ENCODE measurements around the gene OSBPL9.

The OSBPL9 gene, protein sequence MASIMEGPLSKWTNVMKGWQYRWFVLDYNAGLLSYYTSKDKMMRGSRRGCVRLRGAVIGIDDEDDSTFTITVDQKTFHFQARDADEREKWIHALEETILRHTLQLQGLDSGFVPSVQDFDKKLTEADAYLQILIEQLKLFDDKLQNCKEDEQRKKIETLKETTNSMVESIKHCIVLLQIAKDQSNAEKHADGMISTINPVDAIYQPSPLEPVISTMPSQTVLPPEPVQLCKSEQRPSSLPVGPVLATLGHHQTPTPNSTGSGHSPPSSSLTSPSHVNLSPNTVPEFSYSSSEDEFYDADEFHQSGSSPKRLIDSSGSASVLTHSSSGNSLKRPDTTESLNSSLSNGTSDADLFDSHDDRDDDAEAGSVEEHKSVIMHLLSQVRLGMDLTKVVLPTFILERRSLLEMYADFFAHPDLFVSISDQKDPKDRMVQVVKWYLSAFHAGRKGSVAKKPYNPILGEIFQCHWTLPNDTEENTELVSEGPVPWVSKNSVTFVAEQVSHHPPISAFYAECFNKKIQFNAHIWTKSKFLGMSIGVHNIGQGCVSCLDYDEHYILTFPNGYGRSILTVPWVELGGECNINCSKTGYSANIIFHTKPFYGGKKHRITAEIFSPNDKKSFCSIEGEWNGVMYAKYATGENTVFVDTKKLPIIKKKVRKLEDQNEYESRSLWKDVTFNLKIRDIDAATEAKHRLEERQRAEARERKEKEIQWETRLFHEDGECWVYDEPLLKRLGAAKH

DNA sequence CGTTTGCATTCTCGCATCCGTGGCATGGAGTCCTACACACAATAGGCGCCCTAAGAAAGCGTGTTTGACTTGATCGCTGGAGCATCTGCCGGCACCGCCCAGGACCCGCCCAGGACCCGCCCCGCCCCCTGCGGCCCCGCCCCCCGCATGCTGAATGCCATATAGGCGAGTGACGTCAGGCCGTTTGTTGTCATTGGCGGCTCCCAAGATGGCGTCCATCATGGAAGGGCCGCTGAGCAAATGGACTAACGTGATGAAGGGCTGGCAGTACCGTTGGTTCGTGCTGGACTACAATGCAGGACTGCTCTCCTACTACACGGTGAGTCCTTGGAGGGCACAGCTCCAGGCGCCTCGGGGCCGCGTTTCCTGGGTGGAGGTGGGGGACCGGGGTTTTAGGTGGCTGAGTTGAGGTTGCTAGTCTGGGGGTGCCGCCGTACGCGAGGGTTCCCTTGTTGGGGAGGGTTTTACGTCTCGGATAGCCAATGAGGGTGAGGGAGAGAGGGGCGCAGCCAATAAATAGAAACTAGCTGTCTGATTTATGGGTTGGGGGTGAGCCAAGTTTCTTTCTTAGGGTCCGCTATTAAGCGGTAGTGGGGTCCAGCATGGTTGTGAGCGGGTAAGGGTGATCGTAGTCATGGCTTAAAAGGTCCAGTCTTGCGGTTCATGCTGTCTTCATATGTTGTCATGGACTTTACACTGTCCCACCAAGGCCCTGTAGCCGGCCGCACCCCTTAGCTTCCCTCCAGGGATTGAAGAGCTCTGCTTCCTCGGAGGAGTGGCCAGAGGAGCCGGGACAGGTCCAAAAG, at the start of gene OSBPL9:
OSBPL9 (plus strand) TSS at position 190 of the 806 bp plus-strand sequence; CDS start at position 209, 19 bp downstream.
- H3K27me3 ChIP-seq (ENCODE audit: control insufficient read depth, insufficient read depth, low read length), result no peaks in the 10 kb centered on the region
- peak within 1 kb of the TSS; percentile 92 for H3K27ac ChIP-seq (ENCODE audit: low read depth, low read length)
- H3K4me3 ChIP-seq (ENCODE audit: low read length), result peak within 1 kb of the TSS; percentile 95
- peak within 1 kb of the TSS; percentile 42 for H3K9ac ChIP-seq (ENCODE audit: low read length)
- no peaks in the 10 kb centered on the region for H3K36me3 ChIP-seq (ENCODE audit: control insufficient read depth, insufficient read depth, low read length)
- H3K4me1 ChIP-seq (ENCODE audit: control insufficient read depth, insufficient read depth, low read length), result no peaks in the 10 kb centered on the region

DNA sequence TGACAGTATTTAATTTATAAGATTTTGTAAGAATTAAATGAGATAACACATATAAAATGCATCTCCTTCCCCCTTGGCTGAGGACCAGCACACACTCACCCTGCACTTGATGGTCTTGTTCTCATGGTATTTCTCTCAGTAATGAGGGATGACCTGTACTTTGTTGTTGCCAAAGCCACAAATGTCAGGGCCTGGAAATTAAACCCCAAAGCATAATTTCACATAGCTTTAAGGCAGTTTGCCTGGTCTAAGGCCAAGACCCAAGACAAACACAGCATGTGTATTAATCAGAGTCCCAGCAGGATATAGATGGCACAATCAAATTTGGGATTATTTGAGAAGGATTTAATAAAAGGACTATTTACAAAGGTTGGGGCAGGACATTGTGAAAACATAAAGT, 49.2 kb upstream of the OSBPL9 start:
- Histone ChIP-seq H3K4me3 (ENCODE audit: low read length) (no peak overlapping the region), H3K27ac (ENCODE audit: low read depth, low read length) (no peak overlapping the region), H3K4me1 (ENCODE audit: control insufficient read depth, insufficient read depth, low read length) (peaks cover 3% of the 10 kb centered on the region), H3K27me3 (ENCODE audit: control insufficient read depth, insufficient read depth, low read length) (no peaks in the 10 kb centered on the region), H3K36me3 (ENCODE audit: control insufficient read depth, insufficient read depth, low read length) (no peaks in the 10 kb centered on the region), H3K9ac (ENCODE audit: low read length) (no peak overlapping the region)

DNA sequence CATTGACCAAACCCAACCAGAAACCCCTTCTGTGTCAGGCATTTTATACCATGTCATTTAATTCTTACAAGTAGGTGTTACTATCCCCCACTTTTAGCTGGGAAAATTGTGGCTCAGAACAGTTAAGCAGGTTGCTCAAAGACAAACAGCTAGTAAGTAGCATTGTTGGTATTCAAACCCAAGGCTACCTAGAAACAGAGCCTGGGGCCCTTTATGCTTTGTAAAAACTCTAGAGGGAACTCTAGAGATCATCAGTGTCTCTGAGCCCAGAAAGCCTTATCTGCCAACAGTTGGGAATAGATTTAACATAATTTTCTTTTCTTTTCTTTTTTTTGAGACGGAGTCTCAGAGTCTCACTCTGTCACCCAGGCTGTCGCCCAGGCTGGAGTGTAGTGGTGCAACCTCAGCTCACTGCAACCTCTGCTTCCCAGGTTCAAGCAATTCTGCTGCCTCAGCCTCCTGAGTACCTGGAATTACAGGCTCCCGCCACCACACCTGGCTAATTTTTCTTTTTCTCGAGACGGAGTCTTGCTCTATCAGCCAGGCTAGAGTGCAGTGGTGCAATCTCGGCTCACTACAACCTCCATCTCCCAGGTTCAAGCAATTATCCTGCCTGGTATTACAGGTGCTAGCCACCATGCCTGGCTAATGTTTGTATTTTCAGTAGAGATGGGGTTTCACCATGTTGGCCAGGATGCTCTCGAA, 48.5 kb upstream of the OSBPL9 start:
- Histone ChIP-seq H3K36me3 (ENCODE audit: control insufficient read depth, insufficient read depth, low read length) (no peaks in the 10 kb centered on the region), H3K27me3 (ENCODE audit: control insufficient read depth, insufficient read depth, low read length) (no peaks in the 10 kb centered on the region), H3K9ac (ENCODE audit: low read length) (no peak overlapping the region), H3K4me3 (ENCODE audit: low read length) (no peak overlapping the region), H3K4me1 (ENCODE audit: control insufficient read depth, insufficient read depth, low read length) (no peaks in the 10 kb centered on the region), H3K27ac (ENCODE audit: low read depth, low read length) (no peak overlapping the region)

DNA sequence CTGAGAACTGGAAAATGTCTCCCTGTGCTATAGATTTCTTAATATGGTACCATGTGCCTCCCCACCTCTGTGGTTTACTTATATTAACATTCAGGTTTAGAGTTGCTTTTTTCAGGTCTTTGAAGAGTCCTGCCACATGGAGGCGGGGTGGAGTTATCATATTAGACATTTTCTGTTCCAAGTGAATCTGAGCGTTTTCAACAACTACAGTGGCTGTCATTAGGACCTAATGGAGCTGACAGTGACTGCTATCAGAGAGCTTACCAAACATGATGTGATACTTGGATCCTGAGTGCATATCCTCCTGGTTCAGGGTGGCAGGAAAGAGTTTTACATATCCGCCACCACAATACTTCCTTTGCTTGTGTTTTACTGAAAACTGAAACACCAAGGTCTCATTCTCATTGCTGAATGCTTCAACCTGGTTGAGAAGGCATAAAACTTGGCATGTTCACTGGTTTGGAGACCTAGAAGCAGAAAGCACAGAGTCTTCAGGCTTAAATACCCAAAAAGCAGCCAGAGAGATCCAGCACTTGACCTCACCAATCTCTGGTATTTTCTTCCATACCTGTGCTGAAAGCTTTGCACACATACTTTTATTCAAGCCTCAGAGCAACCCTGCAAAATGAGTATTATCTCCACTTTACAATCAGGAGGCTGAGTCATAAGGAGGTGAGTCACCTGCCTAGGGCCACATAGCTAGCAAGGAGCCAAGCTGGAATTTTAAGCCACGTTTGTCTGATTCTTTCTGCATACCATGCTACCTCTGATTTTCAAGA, 47.4 kb upstream of the OSBPL9 start:
- Histone ChIP-seq H3K36me3 (ENCODE audit: control insufficient read depth, insufficient read depth, low read length) (no peaks in the 10 kb centered on the region), H3K4me3 (ENCODE audit: low read length) (no peak overlapping the region), H3K4me1 (ENCODE audit: control insufficient read depth, insufficient read depth, low read length) (no peaks in the 10 kb centered on the region), H3K27ac (ENCODE audit: low read depth, low read length) (no peak overlapping the region), H3K9ac (ENCODE audit: low read length) (no peak overlapping the region), H3K27me3 (ENCODE audit: control insufficient read depth, insufficient read depth, low read length) (no peaks in the 10 kb centered on the region)

DNA sequence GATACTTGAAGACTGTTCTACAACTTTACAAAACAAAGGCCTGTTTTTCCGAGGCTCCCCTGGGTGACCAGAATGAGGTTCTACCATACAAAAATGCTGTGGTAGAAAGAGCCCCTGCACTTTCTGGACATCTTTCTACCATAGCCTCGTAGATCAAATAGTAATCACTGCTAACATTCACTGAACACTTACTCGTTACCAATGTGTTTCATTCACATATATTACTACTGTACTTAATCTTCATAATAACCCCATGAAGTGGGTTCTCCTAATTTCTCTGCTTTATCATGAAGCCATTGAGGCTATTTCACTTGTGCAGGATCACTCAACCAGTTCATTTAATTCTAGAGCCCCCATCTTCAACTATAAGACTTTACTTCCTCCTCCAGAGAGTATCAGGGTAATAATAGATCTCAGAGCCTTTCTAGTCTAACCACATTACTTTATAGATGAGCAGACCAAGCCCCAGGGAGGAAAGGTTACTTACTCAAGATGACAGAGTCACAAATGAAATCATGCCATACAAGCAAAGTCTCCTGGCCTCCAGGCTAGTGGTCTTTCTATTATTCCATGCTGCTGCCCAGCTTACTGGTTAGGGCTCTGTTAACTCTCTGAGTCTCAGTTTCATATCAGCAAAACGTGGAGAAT, 46.7 kb upstream of the OSBPL9 start:
- Histone ChIP-seq H3K36me3 (ENCODE audit: control insufficient read depth, insufficient read depth, low read length) (no peaks in the 10 kb centered on the region), H3K4me1 (ENCODE audit: control insufficient read depth, insufficient read depth, low read length) (no peaks in the 10 kb centered on the region), H3K27ac (ENCODE audit: low read depth, low read length) (no peak overlapping the region), H3K4me3 (ENCODE audit: low read length) (no peak overlapping the region), H3K9ac (ENCODE audit: low read length) (no peak overlapping the region), H3K27me3 (ENCODE audit: control insufficient read depth, insufficient read depth, low read length) (no peaks in the 10 kb centered on the region)

DNA sequence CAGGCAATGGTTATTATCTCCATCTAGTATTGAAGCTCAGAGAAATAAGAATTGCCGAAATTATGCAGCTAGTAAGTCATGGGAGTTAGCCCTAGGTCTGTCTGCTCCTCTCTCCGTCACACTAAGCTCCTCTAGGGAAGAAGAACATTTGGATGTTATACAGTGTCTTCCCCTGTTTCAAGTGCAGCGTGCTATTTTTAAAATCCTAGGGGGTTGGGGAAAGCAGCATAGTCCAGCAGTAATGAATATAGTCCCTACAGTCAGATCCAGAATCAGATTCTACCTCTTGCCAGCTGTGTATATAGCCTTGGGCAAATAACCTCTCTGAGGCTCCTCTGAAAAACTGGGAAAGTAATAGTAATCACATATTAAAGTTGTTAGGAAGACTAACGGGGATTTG, 44.5 kb upstream of the OSBPL9 start:
- Histone ChIP-seq H3K4me3 (ENCODE audit: low read length) (no peak overlapping the region), H3K9ac (ENCODE audit: low read length) (no peak overlapping the region), H3K27ac (ENCODE audit: low read depth, low read length) (no peak overlapping the region), H3K36me3 (ENCODE audit: control insufficient read depth, insufficient read depth, low read length) (no peaks in the 10 kb centered on the region), H3K4me1 (ENCODE audit: control insufficient read depth, insufficient read depth, low read length) (no peaks in the 10 kb centered on the region), H3K27me3 (ENCODE audit: control insufficient read depth, insufficient read depth, low read length) (no peaks in the 10 kb centered on the region)

DNA sequence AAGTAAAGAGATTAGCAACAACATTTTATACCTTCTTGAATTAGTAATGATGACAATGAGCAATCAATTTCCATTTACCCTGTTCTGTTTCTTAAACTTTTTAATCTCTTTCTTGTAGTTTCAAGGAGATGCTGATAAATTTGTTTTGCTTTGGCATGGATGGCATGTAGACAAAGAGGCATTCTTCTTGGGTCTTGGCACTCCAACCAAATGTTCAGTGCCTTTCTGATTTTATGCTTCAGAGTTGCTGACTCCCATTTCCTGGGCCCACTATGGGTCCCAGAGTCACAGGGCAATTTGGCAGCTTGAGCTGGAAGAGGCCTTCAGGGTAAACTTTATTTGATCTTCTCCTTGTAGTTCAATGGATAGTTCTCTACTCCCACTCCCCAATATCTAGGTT, 42.1 kb upstream of the OSBPL9 start:
- H3K9ac ChIP-seq (ENCODE audit: low read length), result no peak overlapping the region
- no peak overlapping the region for H3K27ac ChIP-seq (ENCODE audit: low read depth, low read length)
- no peak overlapping the region for H3K4me3 ChIP-seq (ENCODE audit: low read length)
- no peaks in the 10 kb centered on the region for H3K36me3 ChIP-seq (ENCODE audit: control insufficient read depth, insufficient read depth, low read length)
- no peaks in the 10 kb centered on the region for H3K27me3 ChIP-seq (ENCODE audit: control insufficient read depth, insufficient read depth, low read length)
- no peaks in the 10 kb centered on the region for H3K4me1 ChIP-seq (ENCODE audit: control insufficient read depth, insufficient read depth, low read length)

DNA sequence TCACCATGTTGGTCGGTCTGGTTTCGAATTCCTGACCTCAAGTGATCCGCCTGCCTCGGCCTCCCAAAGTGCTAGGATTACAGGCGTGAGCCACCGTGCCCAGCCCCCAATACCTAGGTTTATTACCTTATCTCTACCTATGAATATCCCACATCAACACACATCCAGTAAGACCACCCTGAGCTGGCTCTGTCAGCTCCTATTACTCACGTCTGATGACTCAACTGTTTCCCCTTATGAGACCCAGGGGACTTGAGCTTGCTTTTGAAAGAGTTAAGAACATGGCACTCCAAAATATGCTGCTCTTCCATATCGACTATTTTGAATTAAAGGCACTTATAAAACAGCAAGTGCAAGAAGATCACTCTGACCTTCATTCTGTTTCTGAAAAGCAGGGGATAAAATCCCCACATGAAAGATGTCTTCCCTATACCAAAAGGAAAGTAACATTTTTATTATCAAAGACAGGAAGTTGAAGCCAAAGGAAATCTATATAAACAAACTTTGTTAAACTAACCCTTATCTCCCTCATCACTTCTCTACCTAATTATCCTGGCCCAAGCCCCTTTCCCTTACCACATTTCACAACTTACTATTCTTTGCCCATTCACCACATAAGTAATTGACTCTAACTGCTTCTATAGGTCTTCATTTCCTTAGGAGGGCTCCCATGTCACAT, 41.3 kb upstream of the OSBPL9 start:
- Histone ChIP-seq H3K4me3 (ENCODE audit: low read length) (no peak overlapping the region), H3K27me3 (ENCODE audit: control insufficient read depth, insufficient read depth, low read length) (no peaks in the 10 kb centered on the region), H3K9ac (ENCODE audit: low read length) (no peak overlapping the region), H3K36me3 (ENCODE audit: control insufficient read depth, insufficient read depth, low read length) (no peaks in the 10 kb centered on the region), H3K27ac (ENCODE audit: low read depth, low read length) (no peak overlapping the region), H3K4me1 (ENCODE audit: control insufficient read depth, insufficient read depth, low read length) (no peaks in the 10 kb centered on the region)

DNA sequence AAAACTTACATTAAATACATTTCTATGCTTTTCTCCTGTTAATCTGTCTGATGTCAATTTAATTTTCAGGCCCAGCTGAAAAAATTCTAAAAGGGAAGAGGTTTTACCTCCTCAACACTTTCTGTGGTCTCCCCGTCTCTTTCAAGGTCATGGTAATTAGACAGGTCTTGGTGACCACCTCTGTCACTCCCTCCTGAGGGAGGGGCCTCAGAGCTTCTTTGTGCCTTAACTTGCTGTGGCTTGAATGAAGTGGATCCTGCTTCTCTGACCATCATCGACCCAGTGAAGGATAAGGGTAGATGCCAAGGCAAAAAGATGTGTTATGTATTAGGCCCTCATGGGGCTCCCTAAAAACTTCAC, 40.8 kb upstream of the OSBPL9 start:
- H3K9ac ChIP-seq (ENCODE audit: low read length), result no peak overlapping the region
- no peaks in the 10 kb centered on the region for H3K27me3 ChIP-seq (ENCODE audit: control insufficient read depth, insufficient read depth, low read length)
- no peaks in the 10 kb centered on the region for H3K4me1 ChIP-seq (ENCODE audit: control insufficient read depth, insufficient read depth, low read length)
- no peak overlapping the region for H3K27ac ChIP-seq (ENCODE audit: low read depth, low read length)
- H3K4me3 ChIP-seq (ENCODE audit: low read length), result no peak overlapping the region
- no peaks in the 10 kb centered on the region for H3K36me3 ChIP-seq (ENCODE audit: control insufficient read depth, insufficient read depth, low read length)

DNA sequence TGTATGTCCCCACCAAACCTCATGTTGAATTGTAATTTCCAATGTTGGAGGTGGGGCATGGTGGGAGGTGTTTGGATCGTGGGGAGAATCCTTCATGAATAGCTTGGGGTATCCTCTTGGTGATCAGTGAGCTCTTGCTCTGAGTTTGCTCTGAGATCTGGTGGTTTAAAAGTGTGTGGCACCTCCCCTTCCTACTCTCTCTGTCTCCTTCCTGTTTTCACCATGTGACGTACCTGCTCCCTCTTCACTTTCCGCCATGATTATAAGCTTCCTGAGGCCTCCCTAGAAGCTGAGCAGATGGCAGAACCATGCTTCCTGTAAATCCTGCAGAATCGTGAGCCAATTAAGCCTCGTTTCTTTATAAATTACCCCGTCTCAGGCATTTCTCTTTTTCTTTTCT, 40.0 kb upstream of the OSBPL9 start:
- H3K4me1 ChIP-seq (ENCODE audit: control insufficient read depth, insufficient read depth, low read length), result no peaks in the 10 kb centered on the region
- no peak overlapping the region for H3K9ac ChIP-seq (ENCODE audit: low read length)
- H3K27me3 ChIP-seq (ENCODE audit: control insufficient read depth, insufficient read depth, low read length), result no peaks in the 10 kb centered on the region
- no peak overlapping the region for H3K27ac ChIP-seq (ENCODE audit: low read depth, low read length)
- H3K36me3 ChIP-seq (ENCODE audit: control insufficient read depth, insufficient read depth, low read length), result no peaks in the 10 kb centered on the region
- H3K4me3 ChIP-seq (ENCODE audit: low read length), result no peak overlapping the region
